CD4-positive, alpha-beta memory T cell (primary cell): ENCODE data around the gene HOXB6. TPM values are rescaled to one million over a fixed set of nuclear protein-coding genes. Genes with fewer than 3 reads are reported as not detected.
A peak's percentile ranks its signal among the peaks of the same experiment; 100 is the strongest.

ENCODE experiments used
- CTCF ChIA-PET: fragments of 350-600 bp; sonication (Branson Sonifier 250); formaldehyde crosslinking; loops from one replicate; lab custom pipeline; 2021; ENCODE audit warnings: inconsistent platforms; ENCODE audit not compliant: partially characterized antibody; lab: Charles Lee
- POLR2A ChIA-PET: fragments of 350-600 bp; sonication (Branson Sonifier 250); formaldehyde crosslinking; loops from one replicate; lab custom pipeline; 2021; ENCODE audit not compliant: partially characterized antibody; lab: Charles Lee
- DNase-seq, 5 donors: peaks; one replicate each; pipeline versions ENCODE4 v3.0.0 to v3.0.0-alpha.2; 2020 to 2022; ENCODE audit warnings: mixed read lengths in 1 of 5
- H3K27ac ChIP-seq: one replicate; pipeline ENCODE4 v1.7.0; 2013; ENCODE audit warnings: low read depth, low read length
- H3K27me3 ChIP-seq: 2 replicates; pipeline ENCODE4 v1.7.0; 2013; ENCODE audit warnings: mild to moderate bottlenecking, low read length, moderate library complexity; ENCODE audit not compliant: insufficient read depth
- H3K36me3 ChIP-seq: 2 replicates; pipeline ENCODE4 v1.7.0; 2013; ENCODE audit warnings: mild to moderate bottlenecking, low read length, moderate library complexity; ENCODE audit not compliant: insufficient read depth
- H3K4me1 ChIP-seq: 2 replicates; pipeline ENCODE4 v1.7.0; 2013; ENCODE audit warnings: mild to moderate bottlenecking, low read length, moderate library complexity; ENCODE audit not compliant: insufficient read depth
- H3K4me3 ChIP-seq, 2 donors: one replicate each; pipeline ENCODE4 v1.7.0; 2013; ENCODE audit warnings: low read length in 2 of 2, mild to moderate bottlenecking in 1 of 2
- H3K9me3 ChIP-seq, 2 donors: one replicate each; pipeline ENCODE4 v1.7.0; 2013; ENCODE audit warnings: low read length in 2 of 2, control low read depth in 1 of 2; ENCODE audit not compliant: control insufficient read depth in 1 of 2
- H3K27ac Mint-ChIP-seq, 7 donors: one replicate each; pipeline ENCODE4 v1.8.0; 2020 to 2021; ENCODE audit warnings: mixed read lengths in 7 of 7, mild to moderate bottlenecking in 6 of 7, inconsistent platforms in 3 of 7, moderate library complexity in 3 of 7
- H3K27me3 Mint-ChIP-seq, 2 donors: one replicate each; pipeline ENCODE4 v1.8.0; 2020 to 2021; ENCODE audit warnings: mixed read lengths in 2 of 2
- H3K36me3 Mint-ChIP-seq, 2 donors: one replicate each; pipeline ENCODE4 v1.8.0; 2020 to 2021; ENCODE audit warnings: mixed read lengths in 2 of 2, inconsistent platforms in 1 of 2, mild to moderate bottlenecking in 1 of 2
- H3K4me1 Mint-ChIP-seq, 4 donors: one replicate each; pipeline ENCODE4 v1.8.0; 2020 to 2021; ENCODE audit warnings: mixed read lengths in 4 of 4, mild to moderate bottlenecking in 1 of 4
- H3K4me3 Mint-ChIP-seq, 8 donors: one replicate each; pipeline ENCODE4 v1.8.0; 2020 to 2021; ENCODE audit warnings: mixed read lengths in 8 of 8, mild to moderate bottlenecking in 7 of 8, moderate library complexity in 6 of 8, inconsistent platforms in 3 of 8
- H3K9me3 Mint-ChIP-seq, 8 donors: one replicate each; pipeline ENCODE4 v1.8.0; 2020 to 2021; ENCODE audit warnings: mixed read lengths in 8 of 8, mild to moderate bottlenecking in 5 of 8, inconsistent platforms in 3 of 8, moderate library complexity in 1 of 8
- intact Hi-C: fragments of 100-400 bp; cut with micrococcal nuclease; formaldehyde crosslinking; loops from one replicate; pipeline ENCODE4 v1.15.1; 2023
- polyA plus RNA-seq, 2 donors: library from polyadenylated mRNA; unstranded; fragments of 300-500 nt; fragmentation: Illumina TruSeq; gene quantifications; one replicate each; pipeline ENCODE4 v1.2.3, GENCODE V29; 2021
- total RNA-seq, 2 experiments: library from RNA; stranded (reverse); gene quantifications; one replicate each; pipeline ENCODE4 v1.2.3, GENCODE V29; 2021

Gene HOXB6
- total and polyA plus RNA-seq, 4 experiments from 2014 or later: 0.38 TPM; not detected in 3

DNA sequence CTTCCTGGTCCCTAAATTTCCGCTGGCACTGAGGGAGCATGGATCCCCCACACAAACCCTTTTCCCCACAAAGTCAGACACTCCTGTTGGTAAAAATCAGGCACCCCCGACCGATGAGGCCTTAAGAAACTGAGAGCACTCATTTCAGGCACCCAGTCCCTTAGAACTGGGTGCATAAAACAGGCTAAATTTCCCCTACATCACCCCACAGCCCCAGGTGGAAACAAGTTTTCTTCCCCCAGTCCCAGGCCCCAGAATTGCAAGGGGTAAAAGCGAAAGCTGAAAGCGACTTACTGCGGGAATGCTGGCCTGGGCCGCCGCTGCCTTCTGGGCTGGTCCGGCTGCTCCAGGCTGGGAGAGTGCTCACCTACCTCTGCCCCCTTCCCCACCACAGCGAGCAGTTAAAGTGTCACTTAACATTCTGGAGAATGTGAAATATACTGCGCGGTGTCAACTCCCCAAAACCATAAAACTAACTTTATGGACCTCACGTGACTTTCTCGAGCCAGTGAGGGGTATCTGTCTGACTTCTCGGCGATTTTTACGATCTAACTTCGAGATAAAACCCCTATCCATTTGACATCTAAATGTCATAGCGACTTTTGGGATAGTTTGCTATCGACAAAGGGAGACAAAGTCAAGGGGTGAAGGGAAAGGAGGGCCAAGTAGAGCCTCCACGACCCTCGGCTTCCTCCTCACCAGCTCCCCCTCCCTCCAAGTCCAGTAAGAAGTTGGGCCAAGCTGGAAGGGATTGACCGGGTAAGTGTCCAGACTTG lies 14.8 kb downstream of the HOXB6 start, which contains the start of gene HOXB3:
TSS of gene HOXB3 (minus strand) at position 411 of the 776 bp plus-strand sequence. CDS start 37,767 bp downstream, outside the sequence.
- intact Hi-C loops: loop anchor here (5.0 kb wide), 1 partner anchor 563 kb away; no protein-coding TSS in a partner anchor
- peaks cover 38% of the 10 kb centered on the region for H3K27me3 ChIP-seq
- no peak within 1 kb of the TSS for H3K27ac Mint-ChIP-seq
- no peaks in the 10 kb centered on the region for H3K9me3 ChIP-seq
- H3K27ac ChIP-seq: no peak within 1 kb of the TSS
- no peaks in the 10 kb centered on the region for H3K36me3 ChIP-seq
- H3K4me1 ChIP-seq: peaks cover 33% of the 10 kb centered on the region
- ChIA-PET POLR2A (no interaction called here), CTCF (interaction anchor here (1.3 to 6.0 kb wide), 7 partner anchors 98 to 281 kb away, joined by 3 to 59 read pairs (median 7); no protein-coding TSS in a partner anchor)
- H3K36me3 Mint-ChIP-seq: peaks cover 0 to 5% of the 10 kb centered on the region in 2 donors
- H3K4me3 ChIP-seq: no peak within 1 kb of the TSS
- peak within 1 kb of the TSS in 1 of 8 donors; percentile 59 for H3K4me3 Mint-ChIP-seq
- DNase-seq: no peak
- H3K27me3 Mint-ChIP-seq: peaks cover 42 to 67% of the 10 kb centered on the region in 2 donors
- peaks cover 0 to 2% (median 0%) of the 10 kb centered on the region in 8 donors for H3K9me3 Mint-ChIP-seq
- peaks cover 17 to 46% (median 35%) of the 10 kb centered on the region in 4 donors for H3K4me1 Mint-ChIP-seq

GRCh38 chr17:48589060-48589830 lies 15.5 kb downstream of the HOXB6 start:
- H3K27me3 ChIP-seq: peaks cover 36% of the 10 kb centered on the region
- Mint-ChIP-seq H3K4me3 (no peak overlapping the region), H3K4me1 (peaks cover 18 to 49% (median 38%) of the 10 kb centered on the region in 4 donors)

DNA sequence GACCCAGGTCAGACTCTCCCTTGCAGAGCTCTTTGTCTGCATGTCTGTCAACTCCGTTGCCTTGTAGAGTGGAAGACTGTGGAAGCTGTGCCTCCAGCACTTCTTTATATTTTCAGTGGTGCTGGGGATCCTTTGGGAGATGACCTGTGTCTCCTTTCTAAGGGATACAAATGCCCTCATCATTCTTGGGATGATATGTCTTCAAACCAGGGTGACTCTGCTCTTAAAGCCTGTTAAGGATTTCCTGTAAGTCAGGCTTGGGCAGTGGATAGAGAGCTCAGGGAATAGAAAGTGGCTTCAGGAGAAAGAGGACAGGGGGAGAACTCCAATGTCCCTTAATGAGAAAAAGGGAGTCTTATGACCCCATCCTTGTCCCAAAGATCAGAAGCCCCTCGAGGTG lies 16.3 kb downstream of the HOXB6 start:
- intact Hi-C loops: no loop called here
- Histone ChIP-seq H3K4me1 (peaks cover 34% of the 10 kb centered on the region), H3K36me3 (no peaks in the 10 kb centered on the region), H3K27ac (no peak overlapping the region), H3K4me3 (no peak overlapping the region), H3K27me3 (peaks cover 36% of the 10 kb centered on the region), H3K9me3 (no peaks in the 10 kb centered on the region)
- no peak for DNase-seq
- ChIA-PET CTCF (interaction anchor here (1.0 to 2.6 kb wide), 6 partner anchors 99 to 280 kb away, joined by 3 to 11 read pairs (median 4); no protein-coding TSS in a partner anchor), POLR2A (interaction anchor here (1.4 kb wide), 1 partner anchor 88 kb away, joined by 3 read pairs; no protein-coding TSS in a partner anchor)
- peaks cover 0 to 5% of the 10 kb centered on the region in 2 donors for H3K36me3 Mint-ChIP-seq
- no peak overlapping the region for H3K27ac Mint-ChIP-seq
- H3K9me3 Mint-ChIP-seq: peaks cover 0 to 2% (median 0%) of the 10 kb centered on the region in 8 donors
- peak overlapping the region in 1 of 8 donors; percentile 50 for H3K4me3 Mint-ChIP-seq
- peaks cover 47 to 69% of the 10 kb centered on the region in 2 donors for H3K27me3 Mint-ChIP-seq
- H3K4me1 Mint-ChIP-seq: peaks cover 18 to 47% (median 34%) of the 10 kb centered on the region in 4 donors

More at GRCh38 chr17:48589060-48589830, 15.5 kb downstream of the HOXB6 start:
- no peak overlapping the region for H3K27ac Mint-ChIP-seq
- CTCF ChIA-PET: interaction anchor here (1.4 to 2.6 kb wide), 4 partner anchors 100 to 281 kb away, joined by 4 to 11 read pairs (median 6); no protein-coding TSS in a partner anchor
- H3K27me3 Mint-ChIP-seq: peaks cover 44 to 68% of the 10 kb centered on the region in 2 donors
- Histone ChIP-seq H3K4me1 (peaks cover 36% of the 10 kb centered on the region), H3K4me3 (no peak overlapping the region), H3K9me3 (no peaks in the 10 kb centered on the region), H3K36me3 (no peaks in the 10 kb centered on the region), H3K27ac (no peak overlapping the region)
- no peak for DNase-seq
- H3K36me3 Mint-ChIP-seq: peaks cover 0 to 5% of the 10 kb centered on the region in 2 donors
- intact Hi-C loops: no loop called here
- POLR2A ChIA-PET: no interaction called here
- peaks cover 0 to 2% (median 0%) of the 10 kb centered on the region in 8 donors for H3K9me3 Mint-ChIP-seq

- H3K4me1 Mint-ChIP-seq: peaks cover 16 to 42% (median 32%) of the 10 kb centered on the region in 4 donors
- H3K4me3 Mint-ChIP-seq: no peak overlapping the region
- Histone ChIP-seq H3K36me3 (no peaks in the 10 kb centered on the region), H3K4me3 (no peak overlapping the region), H3K27ac (no peak overlapping the region), H3K4me1 (peaks cover 29% of the 10 kb centered on the region), H3K27me3 (peaks cover 32% of the 10 kb centered on the region), H3K9me3 (no peaks in the 10 kb centered on the region)
- H3K36me3 Mint-ChIP-seq: peaks cover 0 to 5% of the 10 kb centered on the region in 2 donors
- CTCF ChIA-PET: interaction anchor here (0.8 to 2.6 kb wide), 9 partner anchors 99 to 563 kb away, joined by 3 to 11 read pairs (median 4); no protein-coding TSS in a partner anchor
- H3K9me3 Mint-ChIP-seq: peaks cover 0 to 2% (median 0%) of the 10 kb centered on the region in 8 donors
- no peak for DNase-seq
- intact Hi-C loops: no loop called here
- peak overlapping the region in 1 of 7 donors; percentile 2 for H3K27ac Mint-ChIP-seq
- POLR2A ChIA-PET: interaction anchor here (1.4 to 2.3 kb wide), 2 partner anchors 87 to 254 kb away, joined by 3 to 6 read pairs; no protein-coding TSS in a partner anchor
- peaks cover 49 to 69% of the 10 kb centered on the region in 2 donors for H3K27me3 Mint-ChIP-seq
Observed at GRCh38 chr17:48588074-48588415, 16.7 kb downstream of the HOXB6 start.

DNA sequence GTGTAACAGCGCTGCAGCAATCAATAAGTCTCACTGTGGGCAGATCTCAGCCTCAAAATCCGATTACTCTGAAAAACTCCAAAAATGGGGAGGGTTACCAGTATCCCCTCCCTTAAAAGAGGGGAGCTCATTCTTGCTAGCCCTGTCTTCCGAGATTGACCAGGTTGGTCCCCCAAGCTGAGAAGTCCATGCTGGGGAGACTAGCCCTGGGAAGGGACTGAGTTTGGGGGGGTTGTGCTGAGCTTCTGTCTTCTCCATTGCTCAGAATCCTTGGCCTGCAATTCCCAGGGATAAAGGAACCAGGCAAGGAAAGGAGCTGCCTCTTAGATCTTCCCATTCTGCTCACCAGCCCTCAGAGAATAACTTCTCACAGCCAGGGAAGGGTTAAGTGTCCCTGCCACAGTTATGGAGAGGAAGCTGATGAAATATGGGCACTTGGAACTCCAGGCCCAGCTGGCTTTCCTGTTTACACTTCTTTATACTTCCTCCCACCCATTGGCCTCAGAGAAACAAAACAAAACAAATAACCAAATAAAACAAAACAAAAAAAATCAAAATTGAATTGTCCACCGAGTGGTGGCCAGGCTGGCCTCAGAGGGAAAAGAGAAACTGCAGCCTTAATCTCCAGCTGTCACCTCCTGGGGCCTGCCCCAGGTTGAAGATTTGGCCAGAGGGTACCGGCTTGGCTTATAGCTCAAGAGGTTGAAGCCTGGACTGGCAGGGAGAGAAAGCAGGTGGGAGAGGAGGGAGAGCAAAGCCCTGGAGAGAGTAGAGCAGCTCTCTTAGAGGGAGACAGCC lies 17.3 kb downstream of the HOXB6 start:
- peak overlapping the region in 5 of 8 donors; percentile 29 to 61 (median 36) for H3K4me3 Mint-ChIP-seq
- POLR2A ChIA-PET: interaction anchor here (1.2 to 2.3 kb wide), 4 partner anchors 9 to 253 kb away, joined by 3 to 6 read pairs (median 4); partner anchors contain the start of gene HOXB4
- H3K27ac Mint-ChIP-seq: peak overlapping the region in 2 of 7 donors; percentile 2 to 55
- no peak overlapping the region for H3K4me3 ChIP-seq
- peaks cover 0 to 5% of the 10 kb centered on the region in 2 donors for H3K36me3 Mint-ChIP-seq
- peaks cover 0 to 2% (median 0%) of the 10 kb centered on the region in 8 donors for H3K9me3 Mint-ChIP-seq
- intact Hi-C loops: no loop called here
- no peak overlapping the region for H3K27ac ChIP-seq
- DNase-seq: no peak
- peaks cover 10 to 41% (median 29%) of the 10 kb centered on the region in 4 donors for H3K4me1 Mint-ChIP-seq
- no peaks in the 10 kb centered on the region for H3K36me3 ChIP-seq
- no peaks in the 10 kb centered on the region for H3K9me3 ChIP-seq
- H3K27me3 ChIP-seq: peaks cover 29% of the 10 kb centered on the region
- CTCF ChIA-PET: interaction anchor here (0.8 to 2.6 kb wide), 10 partner anchors 26 to 562 kb away, joined by 3 to 11 read pairs (median 4); no protein-coding TSS in a partner anchor
- peaks cover 50 to 69% of the 10 kb centered on the region in 2 donors for H3K27me3 Mint-ChIP-seq
- peaks cover 27% of the 10 kb centered on the region for H3K4me1 ChIP-seq
